Astrocyte of the cerebellum (primary cell): Measurements from ENCODE around the gene VENTX.

Experiments used
- DNase-seq: peaks from one replicate; pipeline ENCODE4 v3.0.0-alpha.2; 2011; ENCODE audit warnings: low read depth
- H3K4me3 ChIP-seq: 2 replicates; pipeline ENCODE4 v1.5.1; 2011; ENCODE audit warnings: mild to moderate bottlenecking, low read depth, low read length, moderate library complexity
- in situ Hi-C: cut with HindIII; loops from 2 replicates; pipeline ENCODE4 v1.10.0; 2017; ENCODE audit warnings: low sequenced_read_pairs
- TF ChIP-seq, protein P1 (sequence below): IDR thresholded peaks from 2 replicates; pipeline ENCODE4 v1.5.1; 2012; ENCODE audit warnings: low read length, low read depth, moderate library complexity, mild to moderate bottlenecking; ENCODE audit errors: missing control alignments

The VENTX gene

DNA sequence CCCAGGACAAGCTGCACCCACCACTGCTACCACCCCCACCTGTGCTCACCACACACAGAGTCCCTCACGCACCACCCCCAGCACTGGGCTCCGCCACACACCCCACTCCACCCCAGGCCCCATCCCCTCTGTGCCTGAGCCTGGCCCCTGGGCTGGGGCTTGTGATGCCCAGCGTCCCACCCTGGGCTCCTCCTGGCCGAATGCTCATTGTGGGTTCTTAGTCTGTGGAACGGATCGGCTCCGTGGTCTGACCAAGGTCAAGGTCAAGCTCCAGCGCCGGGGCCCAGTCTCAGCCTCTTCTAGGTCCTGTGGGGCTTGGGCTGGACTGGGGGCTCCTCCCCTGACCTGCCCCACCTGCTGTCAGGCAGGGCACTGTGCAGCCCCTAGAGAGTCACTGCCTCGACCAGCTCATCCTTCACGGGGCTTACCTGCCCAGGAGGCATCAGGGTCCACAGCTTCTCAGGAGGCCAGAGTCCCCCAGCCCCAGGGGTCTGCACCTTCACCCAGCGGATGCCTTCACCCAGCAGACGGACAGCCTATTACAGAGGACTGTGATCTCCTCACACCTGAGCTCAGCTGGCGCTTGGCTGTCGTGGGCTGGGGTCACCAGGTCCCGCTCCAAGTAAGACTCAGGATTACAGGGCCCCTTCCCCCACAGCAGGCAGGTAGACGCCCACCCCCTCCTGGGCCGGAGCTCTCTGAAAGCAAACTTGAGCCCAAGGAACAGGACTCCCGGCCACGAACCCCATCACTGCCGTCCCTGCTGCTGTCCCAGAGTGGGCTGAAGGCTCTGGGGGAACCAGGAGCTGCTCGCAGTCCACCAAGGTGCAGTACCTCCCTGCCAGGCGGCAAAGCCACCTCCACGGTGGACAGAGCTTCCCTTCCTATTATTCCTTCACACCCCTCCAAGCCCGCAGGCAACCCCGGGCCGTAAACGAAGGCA lies 22.9 kb upstream of the VENTX start:
- no peak for DNase-seq
- no peak overlapping the region for H3K4me3 ChIP-seq
- in situ Hi-C loops = no loop called here
- TF ChIP-seq, protein P1, sequence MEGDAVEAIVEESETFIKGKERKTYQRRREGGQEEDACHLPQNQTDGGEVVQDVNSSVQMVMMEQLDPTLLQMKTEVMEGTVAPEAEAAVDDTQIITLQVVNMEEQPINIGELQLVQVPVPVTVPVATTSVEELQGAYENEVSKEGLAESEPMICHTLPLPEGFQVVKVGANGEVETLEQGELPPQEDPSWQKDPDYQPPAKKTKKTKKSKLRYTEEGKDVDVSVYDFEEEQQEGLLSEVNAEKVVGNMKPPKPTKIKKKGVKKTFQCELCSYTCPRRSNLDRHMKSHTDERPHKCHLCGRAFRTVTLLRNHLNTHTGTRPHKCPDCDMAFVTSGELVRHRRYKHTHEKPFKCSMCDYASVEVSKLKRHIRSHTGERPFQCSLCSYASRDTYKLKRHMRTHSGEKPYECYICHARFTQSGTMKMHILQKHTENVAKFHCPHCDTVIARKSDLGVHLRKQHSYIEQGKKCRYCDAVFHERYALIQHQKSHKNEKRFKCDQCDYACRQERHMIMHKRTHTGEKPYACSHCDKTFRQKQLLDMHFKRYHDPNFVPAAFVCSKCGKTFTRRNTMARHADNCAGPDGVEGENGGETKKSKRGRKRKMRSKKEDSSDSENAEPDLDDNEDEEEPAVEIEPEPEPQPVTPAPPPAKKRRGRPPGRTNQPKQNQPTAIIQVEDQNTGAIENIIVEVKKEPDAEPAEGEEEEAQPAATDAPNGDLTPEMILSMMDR = no peak

DNA sequence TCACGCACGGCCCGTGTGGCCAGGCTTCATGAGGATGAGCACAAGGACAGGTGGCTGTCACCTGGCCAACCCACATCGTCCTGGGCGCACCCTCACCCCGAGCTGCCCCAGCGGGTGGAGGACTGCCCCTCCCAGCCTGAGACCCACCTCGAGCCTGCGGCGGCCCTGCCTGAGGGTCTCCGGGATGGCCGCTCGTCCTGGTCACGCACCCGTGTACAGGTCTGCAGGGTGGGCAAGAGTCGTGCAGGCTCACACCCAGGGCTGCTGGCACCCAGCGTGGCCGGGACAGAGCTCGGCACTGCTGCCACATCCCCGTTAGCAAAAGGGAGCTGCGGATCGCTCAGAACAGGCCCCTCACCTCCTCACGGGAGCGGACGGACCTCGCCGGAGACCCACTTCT lies 22.1 kb upstream of the VENTX start:
- TF ChIP-seq, protein P1 = no peak
- in situ Hi-C loops = no loop called here
- no peak for DNase-seq
- H3K4me3 ChIP-seq = no peak overlapping the region

DNA sequence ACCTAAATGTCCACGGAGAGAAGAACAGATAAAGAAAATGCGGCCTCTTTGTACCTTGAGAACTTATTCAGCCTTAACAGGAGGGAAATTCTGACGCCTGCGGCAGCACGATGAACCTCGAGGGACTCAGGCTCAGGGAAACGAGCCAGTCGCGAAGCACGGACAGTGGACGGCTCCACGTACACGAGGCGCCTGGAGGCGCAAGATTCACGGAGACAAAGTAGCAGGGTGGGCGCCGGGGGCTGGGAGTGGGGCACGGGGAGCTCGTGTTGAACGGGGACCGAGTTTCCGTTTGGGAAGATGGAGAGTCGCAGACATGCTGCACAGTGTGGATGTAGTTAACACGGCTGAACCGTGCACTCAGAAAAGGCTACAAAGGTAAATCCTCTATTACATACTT lies 20.9 kb upstream of the VENTX start:
- in situ Hi-C loops = no loop called here
- no peak for DNase-seq
- TF ChIP-seq, protein P1 = no peak
- H3K4me3 ChIP-seq = no peak overlapping the region

DNA sequence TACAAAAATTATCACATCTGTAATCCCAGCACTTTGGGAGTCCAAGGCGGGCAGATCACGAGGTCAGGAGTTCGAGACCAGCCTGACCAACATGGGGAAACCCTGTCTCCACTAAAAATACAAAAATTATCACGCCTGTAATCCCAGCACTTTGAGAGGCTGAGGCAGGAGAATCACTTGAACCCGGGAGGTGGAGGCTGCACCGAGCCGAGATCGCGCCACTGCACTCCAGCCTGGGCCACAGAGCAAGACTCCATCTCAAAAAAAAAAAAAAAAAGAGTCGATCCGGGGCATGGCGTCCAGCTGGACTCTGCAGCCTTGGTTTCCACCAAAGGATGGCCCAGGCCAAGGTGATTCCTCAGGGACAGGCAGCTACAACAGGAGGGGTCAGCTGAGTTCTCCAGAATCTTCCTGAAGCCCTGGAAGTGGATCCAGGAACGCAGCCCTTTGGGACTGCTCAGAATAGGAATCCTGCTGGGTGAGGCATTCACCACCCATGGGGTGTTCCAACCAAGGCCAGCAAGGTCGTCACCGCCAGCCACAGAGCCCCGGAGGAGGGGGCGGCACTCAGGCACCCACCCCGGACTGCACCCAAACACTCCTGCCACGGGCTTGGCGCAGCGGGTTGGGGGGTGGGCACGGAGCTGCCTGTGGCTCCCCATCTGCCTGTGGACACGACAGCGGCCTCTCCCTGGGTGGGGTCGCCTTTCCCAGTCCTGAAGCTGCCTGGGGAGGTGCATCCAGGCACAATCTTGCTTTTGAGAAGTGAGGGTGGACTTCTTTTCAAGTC lies 19.7 kb upstream of the VENTX start:
- in situ Hi-C loops = no loop called here
- DNase-seq = no peak
- TF ChIP-seq, protein P1 = no peak
- H3K4me3 ChIP-seq = no peak overlapping the region

DNA sequence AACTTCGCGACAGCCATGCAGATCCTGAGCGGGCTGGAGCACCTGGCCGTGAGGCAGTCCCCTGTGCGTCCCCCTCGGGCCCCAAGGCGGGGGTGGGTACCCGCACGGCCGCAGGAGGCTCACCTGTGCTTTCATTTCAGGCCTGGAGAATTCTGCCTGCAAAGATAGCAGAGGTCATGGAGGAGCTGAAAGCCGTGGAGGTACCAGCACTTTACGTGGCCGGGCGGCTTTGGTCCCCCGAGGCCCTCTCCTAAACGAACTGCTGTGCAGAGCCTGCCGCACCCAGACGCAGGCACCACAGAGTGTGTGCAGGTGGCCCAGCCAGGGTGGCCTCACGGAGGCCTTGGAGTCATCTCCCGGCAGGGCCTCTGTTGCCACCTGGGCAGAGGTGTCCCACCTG lies 18.8 kb upstream of the VENTX start:
- in situ Hi-C loops = no loop called here
- TF ChIP-seq, protein P1 = no peak
- H3K4me3 ChIP-seq = no peak overlapping the region
- no peak for DNase-seq

DNA sequence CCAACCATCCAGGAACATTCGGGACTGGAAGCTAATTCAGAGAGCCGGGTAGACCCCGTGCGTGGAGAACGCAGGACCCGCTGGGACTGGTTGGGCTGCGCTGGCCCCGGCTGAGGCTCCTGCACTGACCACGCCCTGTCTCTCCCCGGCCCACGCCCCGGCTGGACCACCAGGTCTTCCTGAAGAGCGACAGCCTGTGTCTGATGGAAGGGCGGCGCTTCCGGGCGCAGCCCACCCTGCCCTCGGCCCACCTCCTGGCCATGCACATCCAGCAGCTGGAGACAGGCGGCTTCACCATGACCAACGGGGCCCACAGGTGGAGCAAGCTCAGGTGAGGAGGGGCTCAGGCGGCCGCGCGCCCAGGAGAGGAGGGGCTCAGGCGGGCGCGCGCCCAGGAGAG lies 17.9 kb upstream of the VENTX start:
- no peak overlapping the region for H3K4me3 ChIP-seq
- TF ChIP-seq, protein P1 = no peak
- in situ Hi-C loops = no loop called here
- no peak for DNase-seq
